Endothelial cell of umbilical vein (primary cell): ENCODE results near the gene DEPDC4. TPM values are rescaled to one million over a fixed set of nuclear protein-coding genes. Genes with fewer than 3 reads are reported as not detected.

Experiments
- BruUV-seq: library from RNA; stranded (reverse); fragments of 400-500 nt; replicated peaks from 2 replicates; lab custom pipeline; 2021; lab: Mats Ljungman, UMichigan
- CTCF ChIA-PET: fragments of 300-600, 350-600 bp; sonication (Branson Sonifier 250); formaldehyde crosslinking; loops from one replicate; lab custom pipeline; 2021; ENCODE audit warnings: antibody characterized with exemption, inconsistent platforms; lab: Charles Lee
- POLR2A ChIA-PET: fragments of 300-600, 350-600 bp; sonication (Branson Sonifier 250); formaldehyde crosslinking; loops from one replicate; lab custom pipeline; 2021; ENCODE audit warnings: antibody characterized with exemption, inconsistent platforms; lab: Charles Lee
- DNase-seq: peaks from one replicate; pipeline ENCODE4 v3.0.0-alpha.2; 2011; ENCODE audit warnings: low read depth, low spot score
- FAIRE-seq: peaks from 2 replicates; lab custom pipeline; 2011; peaks lifted over from hg19 to GRCh38; lab: Jason Lieb, UNC
- H2AFZ ChIP-seq: 2 replicates; pipeline ENCODE4 v1.6.0; 2012; ENCODE audit warnings: low read depth, low read length, control low read depth, inconsistent platforms
- H3K27ac ChIP-seq: 2 replicates; pipeline ENCODE4 v1.5.1; 2011; ENCODE audit warnings: low read depth, mild to moderate bottlenecking, control low read depth, low read length, moderate library complexity; ENCODE audit not compliant: insufficient read depth
- H3K27me3 ChIP-seq, 2 experiments: 2 replicates each; pipeline versions ENCODE4 v1.6.0 to v1.6.1; 2011; ENCODE audit warnings: low read length in 2 of 2, mixed read lengths in 1 of 2; ENCODE audit not compliant: control insufficient read depth in 2 of 2, insufficient read depth in 2 of 2
- H3K36me3 ChIP-seq, 2 experiments: 2 replicates in 1 of 2; 3 replicates in 1 of 2; pipeline ENCODE4 v1.5.1; 2011; ENCODE audit warnings: low read length in 2 of 2, mild to moderate bottlenecking in 1 of 2, moderate library complexity in 1 of 2; ENCODE audit not compliant: control insufficient read depth in 2 of 2, insufficient read depth in 2 of 2; ENCODE audit errors: extremely low read depth in 1 of 2
- H3K4me1 ChIP-seq: 3 replicates; pipeline ENCODE4 v1.5.1; 2011; ENCODE audit warnings: mild to moderate bottlenecking, low read length; ENCODE audit not compliant: control insufficient read depth, insufficient read depth; ENCODE audit errors: extremely low read depth
- H3K4me2 ChIP-seq: 2 replicates; pipeline ENCODE4 v1.6.1; 2011; ENCODE audit warnings: low read length, control low read depth, mixed read lengths; ENCODE audit not compliant: insufficient read depth
- H3K4me3 ChIP-seq, 3 experiments: fragments of 200-600 bp in 1 of 3; sonication (generic), shearing (Covaris generic) in 1 of 3; replicated peaks in 1 of 3; 2 replicates each; pipeline ENCODE4 v1.5.1; 2011 to 2016; ENCODE audit warnings: control low read depth in 3 of 3, low read length in 3 of 3, mild to moderate bottlenecking in 2 of 3, inconsistent platforms in 1 of 3, low read depth in 1 of 3, moderate library complexity in 1 of 3; ENCODE audit not compliant: insufficient read depth in 1 of 3
- H3K79me2 ChIP-seq: 2 replicates; pipeline ENCODE4 v1.6.0; 2012; ENCODE audit warnings: low read length, inconsistent platforms; ENCODE audit not compliant: control insufficient read depth, insufficient read depth
- H3K9ac ChIP-seq: replicated peaks from 2 replicates; pipeline ENCODE3; 2011; ENCODE audit warnings: low read length, control low read depth; ENCODE audit not compliant: insufficient read depth; ENCODE audit errors: extremely low read depth
- H3K9me1 ChIP-seq: replicated peaks from 3 replicates; pipeline ENCODE4 v1.6.0; 2011; ENCODE audit warnings: mild to moderate bottlenecking, low read length; ENCODE audit not compliant: control insufficient read depth, insufficient read depth; ENCODE audit errors: extremely low read depth
- H3K9me3 ChIP-seq: replicated peaks from 2 replicates; pipeline ENCODE4 v1.5.1; 2012; ENCODE audit warnings: low read length, inconsistent platforms; ENCODE audit not compliant: control insufficient read depth, insufficient read depth
- H4K20me1 ChIP-seq: replicated peaks from 2 replicates; pipeline ENCODE3; 2011; ENCODE audit warnings: mild to moderate bottlenecking, low read length; ENCODE audit not compliant: control insufficient read depth, insufficient read depth; ENCODE audit errors: extremely low read depth
- EZH2 ChIP-seq: IDR thresholded peaks from 2 replicates; pipeline ENCODE4 v1.6.1; 2012; ENCODE audit warnings: borderline replicate concordance, low read depth, mild to moderate bottlenecking, moderate library complexity, low read length, inconsistent platforms; ENCODE audit not compliant: severe bottlenecking
- FOS ChIP-seq: IDR thresholded peaks from 2 replicates; pipeline ENCODE4 v1.6.1; 2011; ENCODE audit warnings: mild to moderate bottlenecking, low read length, moderate library complexity, borderline replicate concordance; ENCODE audit not compliant: insufficient read depth
- GATA2 ChIP-seq: IDR thresholded peaks from 2 replicates; pipeline ENCODE4 v1.7.0; 2011; ENCODE audit warnings: low read depth, mild to moderate bottlenecking, moderate library complexity, mixed read lengths, low read length; ENCODE audit not compliant: insufficient read length, insufficient read depth
- JUN ChIP-seq: IDR thresholded peaks from 2 replicates; pipeline ENCODE4 v1.6.1; 2011; ENCODE audit warnings: borderline replicate concordance, low read depth; ENCODE audit not compliant: insufficient read length, insufficient read depth
- MYC ChIP-seq: IDR thresholded peaks from one replicate; pipeline ENCODE4 v1.6.1; 2011; ENCODE audit warnings: mild to moderate bottlenecking, low read depth, low read length
- POLR2A ChIP-seq: IDR thresholded peaks from 2 replicates; pipeline ENCODE4 v1.6.1; 2012; ENCODE audit warnings: low read depth, mild to moderate bottlenecking, control low read depth, low read length
- POLR2AphosphoS5 ChIP-seq: IDR thresholded peaks from 2 replicates; pipeline ENCODE4 v1.6.1; 2012; ENCODE audit warnings: low read depth, mild to moderate bottlenecking, control low read depth, low read length, moderate library complexity; ENCODE audit not compliant: insufficient read depth
- dilution Hi-C: fragments of 300-500 bp; cut with MboI; formaldehyde crosslinking; loops from one replicate; pipeline ENCODE4 v1.15.0; 2019; ENCODE audit warnings: low sequenced_read_pairs; ENCODE audit not compliant: extremely low pct_ligation_motif_present
- intact Hi-C: fragments of 100-400 bp; cut with micrococcal nuclease; formaldehyde crosslinking; loops from one replicate; pipeline ENCODE4 v1.10.0; 2022
- polyA plus RNA-seq, 4 experiments: library from polyadenylated mRNA; depleted of rRNA in 3 of 4; stranded (reverse) in 3 of 4; unstranded in 1 of 4; fragments of >200 nt; gene quantifications; 2 replicates each; pipeline versions ENCODE4 v1.2.1 to v1.2.3, GENCODE V29; 2011 to 2012; ENCODE audit warnings: missing spikeins in 1 of 4
- total RNA-seq: library from RNA; stranded (reverse); gene quantifications from 2 replicates; pipeline ENCODE4 v1.2.3, GENCODE V29; 2021
- TF ChIP-seq, protein P1 (sequence below): IDR thresholded peaks from 2 replicates; pipeline ENCODE4 v1.6.1; 2011; ENCODE audit not compliant: insufficient read depth, insufficient read length
- TF ChIP-seq, protein P2 (sequence below), 2 donors: IDR thresholded peaks; 1 replicate in 1 of 2; 2 replicates in 1 of 2; pipeline ENCODE4 v1.5.1; 2011; ENCODE audit warnings: low read length in 2 of 2, mild to moderate bottlenecking in 2 of 2, moderate library complexity in 2 of 2, control low read depth in 1 of 2, inconsistent platforms in 1 of 2, low read depth in 1 of 2; ENCODE audit not compliant: insufficient read depth in 1 of 2; ENCODE audit errors: extremely low read depth in 1 of 2

Gene DEPDC4
- total and polyA plus RNA-seq, 2 donors (not counting 3 experiments of a cell fraction or from before 2014, with no cell fraction given), result 0.15 to 0.66 TPM

DNA sequence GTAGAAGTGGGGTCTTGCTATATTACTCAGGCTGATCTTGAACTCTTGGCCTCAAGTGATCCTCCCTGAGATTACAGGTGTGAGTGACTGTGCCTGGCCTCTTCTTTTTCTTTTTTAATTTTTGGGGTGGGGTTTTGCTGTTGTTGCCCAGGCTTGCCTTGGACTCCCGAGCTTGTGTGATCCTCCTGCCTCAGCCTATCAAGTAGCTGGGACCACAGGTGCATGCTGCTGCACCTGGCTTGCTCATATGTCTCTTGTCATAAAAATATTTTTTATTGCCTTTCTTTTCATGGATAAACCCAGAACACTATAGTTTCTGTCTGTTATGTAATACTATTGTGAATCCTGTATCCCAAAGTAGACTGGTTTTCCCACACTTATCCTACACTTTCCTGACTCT, 26.1 kb upstream of the DEPDC4 start:
- Histone ChIP-seq H3K27ac (no peak overlapping the region), H3K36me3 (peaks cover 3% of the 10 kb centered on the region in 2 experiments), H2AFZ (no peak overlapping the region), H3K4me2 (no peak overlapping the region), H3K9me1 (no peaks in the 10 kb centered on the region), H3K9me3 (no peaks in the 10 kb centered on the region), H3K79me2 (no peaks in the 10 kb centered on the region), H3K27me3 (no peaks in the 10 kb centered on the region), H3K4me3 (no peak overlapping the region), H3K9ac (no peak overlapping the region), H3K4me1 (no peaks in the 10 kb centered on the region), H4K20me1 (no peaks in the 10 kb centered on the region)
- no peak for FAIRE-seq
- ChIA-PET CTCF (interaction anchor here (0.7 to 1.4 kb wide), 2 partner anchors 12 to 112 kb away, joined by 3 to 4 read pairs; no protein-coding TSS in a partner anchor), POLR2A (no interaction called here)
- no TSS peak for BruUV-seq
- TF ChIP-seq EZH2 (no peak), FOS (no peak), JUN (no peak), POLR2AphosphoS5 (no peak), GATA2 (no peak), MYC (no peak), POLR2A (no peak)
- TF ChIP-seq, protein P1, sequence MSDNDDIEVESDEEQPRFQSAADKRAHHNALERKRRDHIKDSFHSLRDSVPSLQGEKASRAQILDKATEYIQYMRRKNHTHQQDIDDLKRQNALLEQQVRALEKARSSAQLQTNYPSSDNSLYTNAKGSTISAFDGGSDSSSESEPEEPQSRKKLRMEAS, result no peak
- TF ChIP-seq, protein P2, sequence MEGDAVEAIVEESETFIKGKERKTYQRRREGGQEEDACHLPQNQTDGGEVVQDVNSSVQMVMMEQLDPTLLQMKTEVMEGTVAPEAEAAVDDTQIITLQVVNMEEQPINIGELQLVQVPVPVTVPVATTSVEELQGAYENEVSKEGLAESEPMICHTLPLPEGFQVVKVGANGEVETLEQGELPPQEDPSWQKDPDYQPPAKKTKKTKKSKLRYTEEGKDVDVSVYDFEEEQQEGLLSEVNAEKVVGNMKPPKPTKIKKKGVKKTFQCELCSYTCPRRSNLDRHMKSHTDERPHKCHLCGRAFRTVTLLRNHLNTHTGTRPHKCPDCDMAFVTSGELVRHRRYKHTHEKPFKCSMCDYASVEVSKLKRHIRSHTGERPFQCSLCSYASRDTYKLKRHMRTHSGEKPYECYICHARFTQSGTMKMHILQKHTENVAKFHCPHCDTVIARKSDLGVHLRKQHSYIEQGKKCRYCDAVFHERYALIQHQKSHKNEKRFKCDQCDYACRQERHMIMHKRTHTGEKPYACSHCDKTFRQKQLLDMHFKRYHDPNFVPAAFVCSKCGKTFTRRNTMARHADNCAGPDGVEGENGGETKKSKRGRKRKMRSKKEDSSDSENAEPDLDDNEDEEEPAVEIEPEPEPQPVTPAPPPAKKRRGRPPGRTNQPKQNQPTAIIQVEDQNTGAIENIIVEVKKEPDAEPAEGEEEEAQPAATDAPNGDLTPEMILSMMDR (IDR thresholded peaks at IDR 0.05; ENCODE audit: extremely low read depth in 1 of 2, insufficient read depth in 1 of 2, low read depth in 1 of 2, low read length in 2 of 2), result no peak
- intact Hi-C loops (no loop called here), dilution Hi-C loops (no loop called here)
- no peak for DNase-seq
